GM19043 (cell line): ENCODE results near the gene PSMB1.
"Not testable (repeated sequence)": the region's sequence is repeated elsewhere in the genome, so short reads cannot be mapped to it uniquely, and the experiment has no call there.

ENCODE experiments used
- ATAC-seq: cut with Tn5 transposase; IDR thresholded peaks from one replicate; pipeline ENCODE4 v1.9.1; 2021; ENCODE audit warnings: low read depth; ENCODE audit not compliant: unreplicated experiment

PSMB1 gene

GRCh38 chr6:170536671-170537070 lies 16.4 kb downstream of the PSMB1 start:
- ATAC-seq: no peak

GRCh38 chr6:170535004-170535403 lies 18.1 kb downstream of the PSMB1 start:
- no peak for ATAC-seq

- ATAC-seq: no peak
Measured at GRCh38 chr6:170533792-170534191, 19.3 kb downstream of the PSMB1 start.

GRCh38 chr6:170532867-170533488 lies 20.1 kb downstream of the PSMB1 start:
- no peak for ATAC-seq

GRCh38 chr6:170529839-170530469 lies 23.2 kb downstream of the PSMB1 start:
- ATAC-seq: peak; percentile 84

GRCh38 chr6:170527995-170528394 lies 25.1 kb downstream of the PSMB1 start:
- ATAC-seq: not testable (repeated sequence)

GRCh38 chr6:170525795-170526194 lies 27.3 kb downstream of the PSMB1 start:
- ATAC-seq: no peak

- ATAC-seq: no peak
Measured at GRCh38 chr6:170524172-170524502, 29.0 kb downstream of the PSMB1 start.

GRCh38 chr6:170523256-170524171 lies 29.6 kb downstream of the PSMB1 start:
- ATAC-seq: no peak

- no peak for ATAC-seq
Measured at GRCh38 chr6:170522565-170523183, 30.4 kb downstream of the PSMB1 start.

GRCh38 chr6:170516783-170517616 lies 36.1 kb downstream of the PSMB1 start:
- ATAC-seq: peak; percentile 95

- ATAC-seq: no peak
Measured at GRCh38 chr6:170514908-170515307, 38.2 kb downstream of the PSMB1 start.

- ATAC-seq: no peak
Measured at GRCh38 chr6:170512249-170512648, 40.9 kb downstream of the PSMB1 start.

GRCh38 chr6:170510631-170511030 lies 42.5 kb downstream of the PSMB1 start:
- ATAC-seq: no peak

GRCh38 chr6:170509723-170510018 lies 43.4 kb downstream of the PSMB1 start:
- ATAC-seq: no peak

- ATAC-seq: not testable (repeated sequence)
Measured at GRCh38 chr6:170508892-170509722, 44.0 kb downstream of the PSMB1 start.

GRCh38 chr6:170508275-170508674 lies 44.8 kb downstream of the PSMB1 start:
- not testable (repeated sequence) for ATAC-seq

- not testable (repeated sequence) for ATAC-seq
Measured at GRCh38 chr6:170507728-170508127, 45.4 kb downstream of the PSMB1 start.

- no peak for ATAC-seq
Measured at GRCh38 chr6:170506446-170506845, 46.7 kb downstream of the PSMB1 start.

- no peak for ATAC-seq
Measured at GRCh38 chr6:170505306-170505705, 47.8 kb downstream of the PSMB1 start.
